Activated CD8-positive, alpha-beta T cell treated with anti-CD3 and anti-CD28 coated beads, Interleukin-2, amount 10 ng/mL, durations not matched to agents 7 days and 5 days (primary cell): Measurements from ENCODE around the gene TAS1R3. TPM values are rescaled to one million over a fixed set of nuclear protein-coding genes. Genes with fewer than 3 reads are reported as not detected.

Experiments
- ATAC-seq: fragments of 150-1000 bp; cut with Tn5 transposase; one replicate; pipeline ENCODE4 v1.10.0; 2021; ENCODE audit warnings: moderate library complexity
- CTCF ChIA-PET: fragments of 350-600 bp; sonication (Branson Sonifier 250); formaldehyde crosslinking; loops from one replicate; lab custom pipeline; 2021; ENCODE audit warnings: antibody characterized with exemption; lab: Charles Lee
- POLR2A ChIA-PET: fragments of 350-600 bp; sonication (Branson Sonifier 250); formaldehyde crosslinking; loops from one replicate; lab custom pipeline; 2021; ENCODE audit warnings: antibody characterized with exemption; lab: Charles Lee
- DNase-seq: peaks from one replicate; pipeline ENCODE4 v3.0.0-alpha.2; 2020
- H3K27ac Mint-ChIP-seq: one replicate; pipeline ENCODE4 v1.8.0; 2021; ENCODE audit warnings: mild to moderate bottlenecking, mixed read lengths
- H3K27me3 Mint-ChIP-seq: one replicate; pipeline ENCODE4 v1.8.0; 2021; ENCODE audit warnings: low read depth, mixed read lengths
- H3K36me3 Mint-ChIP-seq: one replicate; pipeline ENCODE4 v1.8.0; 2021; ENCODE audit warnings: low read depth, mixed read lengths
- H3K4me1 Mint-ChIP-seq: one replicate; pipeline ENCODE4 v1.8.0; 2021; ENCODE audit warnings: low read depth, mixed read lengths
- H3K4me3 Mint-ChIP-seq: one replicate; pipeline ENCODE4 v1.8.0; 2021; ENCODE audit warnings: mild to moderate bottlenecking, mixed read lengths
- H3K9me3 Mint-ChIP-seq: one replicate; pipeline ENCODE4 v1.8.0; 2022; ENCODE audit warnings: mixed read lengths; ENCODE audit not compliant: insufficient read depth
- total RNA-seq, 2 experiments: library from RNA; stranded (reverse); gene quantifications; one replicate each; pipeline ENCODE4 v1.2.3, GENCODE V29; 2021

The TAS1R3 gene
- total RNA-seq, 2 experiments from 2014 or later: 0.78 to 1.2 TPM

- ChIA-PET POLR2A (no interaction called here), CTCF (no interaction called here)
- H3K9me3 Mint-ChIP-seq: no peaks in the 10 kb centered on the region
- no peaks in the 10 kb centered on the region for H3K27me3 Mint-ChIP-seq
- peak overlapping the region; percentile 51 for H3K27ac Mint-ChIP-seq
- ATAC-seq (no peak), DNase-seq (no peak)
- peak overlapping the region; percentile 42 for H3K4me3 Mint-ChIP-seq
- peaks cover 38% of the 10 kb centered on the region for H3K4me1 Mint-ChIP-seq
- peaks cover 17% of the 10 kb centered on the region for H3K36me3 Mint-ChIP-seq
Observed at GRCh38 chr1:1322418-1322817, 8.7 kb upstream of the TAS1R3 start.

DNA sequence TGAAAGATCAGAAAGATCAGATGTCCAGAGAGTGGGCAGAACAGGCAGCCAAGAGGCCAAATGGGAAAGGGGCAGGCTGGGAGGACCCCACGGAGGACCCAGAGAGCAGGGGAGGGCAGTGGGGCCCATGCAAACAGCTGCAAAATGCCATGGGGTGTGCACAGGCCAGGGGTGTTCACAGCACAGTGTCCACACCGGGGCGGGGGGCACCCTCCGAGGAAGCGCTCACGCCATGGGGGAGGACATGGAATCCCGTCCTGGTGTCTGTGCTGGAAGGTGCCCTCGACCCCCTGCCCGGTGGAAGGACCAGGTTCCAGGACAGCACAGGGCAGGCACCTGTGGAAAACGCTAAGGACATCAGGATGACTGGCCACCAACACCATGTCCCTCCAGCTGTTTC is 8.1 kb upstream of the TAS1R3 start:
- ATAC-seq (no peak), DNase-seq (no peak)
- peaks cover 38% of the 10 kb centered on the region for H3K4me1 Mint-ChIP-seq
- no peaks in the 10 kb centered on the region for H3K27me3 Mint-ChIP-seq
- ChIA-PET CTCF (no interaction called here), POLR2A (no interaction called here)
- peaks cover 14% of the 10 kb centered on the region for H3K36me3 Mint-ChIP-seq
- no peaks in the 10 kb centered on the region for H3K9me3 Mint-ChIP-seq
- H3K27ac Mint-ChIP-seq: peak overlapping the region; percentile 93
- H3K4me3 Mint-ChIP-seq: peak overlapping the region; percentile 82

DNA sequence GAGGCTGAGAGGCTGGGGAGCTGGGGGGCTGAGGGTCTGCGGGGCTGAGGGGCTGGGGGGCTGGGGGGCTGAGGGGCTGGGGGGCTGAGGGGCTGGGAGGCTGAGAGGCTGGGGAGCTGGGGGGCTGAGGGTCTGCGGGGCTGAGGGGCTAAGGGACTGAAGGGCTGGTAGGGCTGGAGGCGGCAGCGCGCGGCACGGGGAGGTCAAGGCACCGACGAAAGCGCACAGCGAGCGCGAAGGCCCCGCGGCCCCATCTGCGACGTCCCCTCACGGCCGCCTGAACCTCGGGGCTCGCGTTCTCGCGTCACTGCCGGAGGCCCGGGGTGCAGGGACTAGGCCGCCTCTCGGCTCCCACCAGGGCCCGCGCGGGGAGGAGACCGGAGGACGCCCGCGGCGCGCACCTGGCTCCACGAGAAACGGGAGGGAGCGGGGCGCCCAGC is 7.0 kb upstream of the TAS1R3 start:
- Mint-ChIP-seq H3K4me3 (peak overlapping the region; percentile 87), H3K36me3 (peaks cover 13% of the 10 kb centered on the region), H3K27ac (peak overlapping the region; percentile 68), H3K27me3 (no peaks in the 10 kb centered on the region), H3K9me3 (no peaks in the 10 kb centered on the region), H3K4me1 (peaks cover 38% of the 10 kb centered on the region)
- ChIA-PET CTCF (no interaction called here), POLR2A (no interaction called here)
- ATAC-seq (peak; percentile 57), DNase-seq (no peak)

DNA sequence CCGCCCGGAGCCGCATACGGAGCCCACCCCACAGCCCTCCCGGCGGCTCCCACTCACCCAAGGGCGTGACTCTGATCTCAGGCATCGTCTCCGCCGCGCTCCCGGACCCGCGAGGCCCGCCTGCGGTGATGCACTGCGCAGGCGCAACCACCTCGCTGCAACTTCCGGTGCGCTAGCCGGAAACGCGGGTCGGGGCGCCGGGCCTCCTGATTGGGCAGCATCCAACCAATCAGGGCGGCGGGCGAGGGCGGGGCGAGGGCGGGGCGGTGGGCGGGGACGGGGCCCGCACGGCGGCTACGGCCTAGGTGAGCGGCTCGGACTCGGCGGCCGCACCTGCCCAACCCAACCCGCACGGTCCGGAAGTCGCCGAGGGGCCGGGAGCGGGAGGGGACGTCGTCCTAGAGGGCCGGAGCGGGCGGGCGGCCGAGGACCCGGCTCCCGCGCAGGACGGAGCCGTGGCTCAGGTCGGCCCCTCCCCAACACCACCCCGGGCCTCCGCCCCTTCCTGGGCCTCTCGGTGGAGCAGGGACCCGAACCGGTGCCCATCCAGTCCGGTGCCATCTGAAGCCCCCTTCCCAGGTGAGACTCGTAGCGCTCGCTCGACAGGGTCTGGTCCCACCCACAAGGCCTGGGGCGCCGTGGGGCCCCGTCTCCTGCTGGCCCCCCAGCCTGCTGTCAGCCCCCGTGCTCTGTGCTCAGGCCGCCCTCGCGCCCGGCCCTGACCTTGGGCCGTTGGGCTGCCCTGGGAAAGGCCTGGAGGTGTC is 6.4 kb upstream of the TAS1R3 start, which contains the start of the genes CPTP and INTS11:
TSS of gene CPTP (plus strand) at position 279 of the 764 bp plus-strand sequence. CDS start 2,109 bp downstream, outside the sequence.
TSS of gene INTS11 (minus strand) at position 137 of the 764 bp plus-strand sequence. CDS start at position 85, 52 bp downstream.
- Mint-ChIP-seq H3K27me3 (no peaks in the 10 kb centered on the region), H3K9me3 (no peaks in the 10 kb centered on the region), H3K36me3 (peaks cover 8% of the 10 kb centered on the region), H3K27ac (peak within 1 kb of the TSS; percentile 93), H3K4me1 (peaks cover 38% of the 10 kb centered on the region), H3K4me3 (peak within 1 kb of the TSS; percentile 87)
- DNase-seq: peak; percentile 97
- POLR2A ChIA-PET: interaction anchor here (0.6 kb wide), 1 partner anchor 378 kb away, joined by 3 read pairs; no protein-coding TSS in a partner anchor
- CTCF ChIA-PET: no interaction called here
- peak; percentile 88 for ATAC-seq

DNA sequence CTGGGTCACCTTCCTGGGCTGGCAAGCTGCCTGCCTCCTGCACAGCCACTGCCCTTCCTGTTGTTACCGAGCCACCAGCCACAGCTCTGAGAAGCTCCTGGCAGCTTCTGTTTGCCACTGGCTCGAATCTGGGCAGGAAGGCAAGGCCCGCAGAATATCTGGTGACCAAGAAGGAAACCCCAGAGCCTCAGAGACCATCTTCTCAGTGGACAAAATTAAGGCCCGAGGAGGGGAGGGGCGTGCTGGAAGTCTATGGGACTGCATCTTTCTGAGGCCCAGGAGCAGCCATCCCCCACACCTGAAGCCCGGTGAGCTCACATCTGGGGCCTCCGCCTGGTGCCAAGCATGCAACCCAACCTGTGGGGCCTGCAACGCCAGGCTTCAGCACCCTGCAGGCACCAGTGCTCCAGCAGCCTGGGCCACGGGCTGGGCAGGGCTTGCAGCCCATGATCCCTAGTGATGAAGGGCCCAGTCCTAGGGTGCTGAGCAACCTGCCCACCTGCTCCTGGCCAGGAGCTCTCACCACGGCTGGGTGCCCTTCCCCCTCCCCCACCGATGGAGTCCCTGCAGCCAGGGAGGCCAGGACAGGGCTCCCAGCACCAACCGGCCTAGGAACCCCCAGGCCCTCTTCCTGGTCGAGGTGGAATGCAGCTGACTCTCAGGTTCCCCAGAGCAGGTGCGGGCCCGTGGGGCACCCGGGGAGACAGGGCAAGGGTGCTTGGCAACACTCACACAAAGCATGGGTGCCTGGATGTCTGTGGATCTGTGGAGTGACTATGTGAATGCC is 5.6 kb upstream of the TAS1R3 start:
- CTCF ChIA-PET: no interaction called here
- peaks cover 38% of the 10 kb centered on the region for H3K4me1 Mint-ChIP-seq
- POLR2A ChIA-PET: interaction anchor here (0.5 to 0.6 kb wide), 2 partner anchors 47 to 379 kb away, joined by 3 read pairs; no protein-coding TSS in a partner anchor
- peak overlapping the region; percentile 76 for H3K4me3 Mint-ChIP-seq
- peak overlapping the region; percentile 80 for H3K27ac Mint-ChIP-seq
- no peak for DNase-seq
- H3K27me3 Mint-ChIP-seq: no peaks in the 10 kb centered on the region
- no peaks in the 10 kb centered on the region for H3K9me3 Mint-ChIP-seq
- ATAC-seq: no peak
- H3K36me3 Mint-ChIP-seq: peaks cover 11% of the 10 kb centered on the region

- ATAC-seq: no peak
- POLR2A ChIA-PET: interaction anchor here (0.5 kb wide), 2 partner anchors 48 to 108 kb away, joined by 3 read pairs; no protein-coding TSS in a partner anchor
- Mint-ChIP-seq H3K9me3 (no peaks in the 10 kb centered on the region), H3K4me1 (peaks cover 38% of the 10 kb centered on the region), H3K27me3 (no peaks in the 10 kb centered on the region), H3K4me3 (peak overlapping the region; percentile 76), H3K27ac (peak overlapping the region; percentile 80), H3K36me3 (peaks cover 11% of the 10 kb centered on the region)
- DNase-seq: no peak
- CTCF ChIA-PET: no interaction called here
Observed at GRCh38 chr1:1326075-1326605, 4.9 kb upstream of the TAS1R3 start.

DNA sequence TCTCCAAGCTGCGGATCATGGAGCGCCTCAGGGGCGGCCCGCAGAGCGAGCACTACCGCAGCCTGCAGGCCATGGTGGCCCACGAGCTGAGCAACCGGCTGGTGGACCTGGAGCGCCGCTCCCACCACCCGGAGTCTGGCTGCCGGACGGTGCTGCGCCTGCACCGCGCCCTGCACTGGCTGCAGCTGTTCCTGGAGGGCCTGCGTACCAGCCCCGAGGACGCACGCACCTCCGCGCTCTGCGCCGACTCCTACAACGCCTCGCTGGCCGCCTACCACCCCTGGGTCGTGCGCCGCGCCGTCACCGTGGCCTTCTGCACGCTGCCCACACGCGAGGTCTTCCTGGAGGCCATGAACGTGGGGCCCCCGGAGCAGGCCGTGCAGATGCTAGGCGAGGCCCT is 3.8 kb upstream of the TAS1R3 start:
- Mint-ChIP-seq H3K27me3 (no peaks in the 10 kb centered on the region), H3K4me1 (peaks cover 28% of the 10 kb centered on the region), H3K9me3 (no peaks in the 10 kb centered on the region), H3K4me3 (peak overlapping the region; percentile 18), H3K27ac (no peak overlapping the region), H3K36me3 (peaks cover 9% of the 10 kb centered on the region)
- ChIA-PET CTCF (no interaction called here), POLR2A (interaction anchor here (0.6 kb wide), 1 partner anchor 45 kb away, joined by 3 read pairs; no protein-coding TSS in a partner anchor)
- ATAC-seq (no peak), DNase-seq (no peak)

DNA sequence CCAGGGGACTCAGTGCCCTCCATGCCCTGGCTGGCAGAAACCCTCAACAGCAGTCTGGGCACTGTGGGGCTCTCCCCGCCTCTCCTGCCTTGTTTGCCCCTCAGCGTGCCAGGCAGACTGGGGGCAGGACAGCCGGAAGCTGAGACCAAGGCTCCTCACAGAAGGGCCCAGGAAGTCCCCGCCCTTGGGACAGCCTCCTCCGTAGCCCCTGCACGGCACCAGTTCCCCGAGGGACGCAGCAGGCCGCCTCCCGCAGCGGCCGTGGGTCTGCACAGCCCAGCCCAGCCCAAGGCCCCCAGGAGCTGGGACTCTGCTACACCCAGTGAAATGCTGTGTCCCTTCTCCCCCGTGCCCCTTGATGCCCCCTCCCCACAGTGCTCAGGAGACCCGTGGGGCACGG is 2.8 kb upstream of the TAS1R3 start:
- Mint-ChIP-seq H3K27me3 (no peaks in the 10 kb centered on the region), H3K27ac (no peak overlapping the region), H3K9me3 (no peaks in the 10 kb centered on the region), H3K4me3 (no peak overlapping the region), H3K4me1 (peaks cover 21% of the 10 kb centered on the region), H3K36me3 (peaks cover 9% of the 10 kb centered on the region)
- ChIA-PET CTCF (no interaction called here), POLR2A (no interaction called here)
- DNase-seq (no peak), ATAC-seq (no peak)

DNA sequence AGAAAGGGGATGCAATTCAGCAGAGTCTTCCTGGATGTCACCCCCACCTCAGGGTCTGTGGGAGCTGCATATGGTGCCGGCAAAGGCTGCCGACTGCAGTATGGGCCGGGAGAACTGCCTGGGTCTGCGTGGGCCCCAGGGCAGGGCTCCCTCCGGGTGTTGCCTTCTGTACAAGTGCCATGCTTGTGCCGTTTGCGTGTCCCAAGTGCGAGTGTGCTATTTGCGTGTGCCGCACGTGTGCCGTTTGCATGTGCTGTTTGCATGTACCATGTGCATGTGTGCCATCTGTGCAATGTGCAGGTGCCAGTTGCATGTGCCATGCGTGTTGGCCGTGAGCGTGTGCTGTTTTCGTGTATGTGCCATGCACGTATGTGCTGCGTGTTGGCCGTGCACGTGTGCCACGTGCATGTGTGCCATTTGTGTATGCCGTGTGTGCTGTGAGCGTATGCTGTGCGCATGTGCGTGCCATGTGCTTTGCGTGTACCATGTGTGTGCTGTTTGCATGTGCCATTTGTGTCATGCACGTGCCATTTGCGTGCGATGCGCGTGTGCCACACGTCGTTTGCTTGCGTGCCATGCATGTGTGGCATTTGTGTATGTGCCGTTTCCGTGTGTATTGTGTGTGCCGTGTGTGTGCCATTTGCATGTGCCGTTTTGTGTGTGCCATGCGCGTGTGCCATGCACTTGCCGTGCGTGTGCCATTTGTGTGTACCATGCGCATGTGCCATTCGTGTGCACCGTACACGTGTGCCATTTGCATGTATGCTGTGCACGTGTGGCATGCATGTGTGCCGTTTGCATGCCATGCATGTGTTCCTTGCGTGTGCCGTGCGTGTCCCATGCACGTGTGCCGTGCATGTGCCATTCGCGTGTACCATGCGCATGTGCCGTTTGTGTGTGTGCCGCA is 1.5 kb upstream of the TAS1R3 start:
- ATAC-seq: no peak
- Mint-ChIP-seq H3K9me3 (no peaks in the 10 kb centered on the region), H3K4me3 (no peak overlapping the region), H3K4me1 (peaks cover 16% of the 10 kb centered on the region), H3K36me3 (peaks cover 5% of the 10 kb centered on the region), H3K27ac (no peak overlapping the region), H3K27me3 (no peaks in the 10 kb centered on the region)
- DNase-seq: no peak
- CTCF ChIA-PET: no interaction called here
- POLR2A ChIA-PET: no interaction called here

DNA sequence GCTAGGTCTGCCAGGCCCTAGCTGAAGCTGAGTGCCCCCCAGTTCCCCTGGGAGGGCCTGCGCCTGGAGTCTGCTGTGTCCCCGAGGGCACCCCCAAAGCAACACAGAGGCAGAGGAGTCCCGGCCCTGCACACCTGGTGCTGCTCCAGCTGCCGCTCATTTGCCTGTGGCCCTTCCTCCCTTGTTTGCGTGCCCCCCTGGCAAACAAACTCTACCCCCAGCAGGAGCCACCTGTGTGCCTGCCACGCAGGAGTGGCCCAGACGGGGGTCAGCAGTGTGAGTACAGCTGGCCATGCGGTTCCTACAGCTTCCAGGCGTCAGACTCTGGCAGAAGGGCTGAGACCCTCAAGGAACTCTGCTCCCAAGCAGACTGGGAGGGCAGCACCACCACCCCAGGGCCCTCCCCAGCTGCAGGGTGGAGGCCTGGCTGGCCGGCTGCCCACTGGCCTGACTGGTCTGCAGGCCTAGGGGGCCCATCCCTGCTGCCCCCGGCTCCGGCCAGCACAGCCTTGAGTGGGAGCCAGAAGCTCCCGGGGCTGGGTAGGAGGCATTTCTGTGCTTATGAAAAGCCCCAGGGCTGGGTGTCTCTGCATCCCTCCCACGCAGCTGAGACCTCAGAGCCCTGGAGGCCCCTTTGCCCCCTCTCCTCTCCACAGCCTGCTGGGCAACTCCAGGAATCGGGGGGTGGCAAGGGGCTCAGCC is 563 bp upstream of the TAS1R3 start:
- Mint-ChIP-seq H3K4me3 (no peak overlapping the region), H3K9me3 (no peaks in the 10 kb centered on the region), H3K36me3 (peaks cover 5% of the 10 kb centered on the region), H3K4me1 (peaks cover 13% of the 10 kb centered on the region), H3K27me3 (no peaks in the 10 kb centered on the region), H3K27ac (no peak overlapping the region)
- CTCF ChIA-PET: interaction anchor here (1.1 kb wide), 1 partner anchor 42 kb away, joined by 4 read pairs; no protein-coding TSS in a partner anchor
- ATAC-seq (no peak), DNase-seq (no peak)
- POLR2A ChIA-PET: no interaction called here
